Adrenal gland (tissue), 12 donors: ENCODE measurements around the gene CACTIN. TPM values are rescaled to one million over a fixed set of nuclear protein-coding genes. Genes with fewer than 3 reads are reported as not detected.
A peak's percentile ranks its signal among the peaks of the same experiment; 100 is the strongest.

Source experiments
- DNase-seq, 7 donors: peaks; one replicate each; pipeline ENCODE4 v3.0.0-alpha.2; 2019 to 2020
- H3K27ac ChIP-seq, 5 donors: fragments of 200-600 bp; sonication (generic) in 4 of 5; 1 replicate in 3 of 5; 2 replicates in 2 of 5; pipeline versions ENCODE4 v1.5.1 to v1.8.0; 2016 to 2020; ENCODE audit warnings: mild to moderate bottlenecking in 1 of 5
- H3K27me3 ChIP-seq: fragments of 200-600 bp; 2 replicates; pipeline ENCODE4 v1.8.0; 2021
- H3K36me3 ChIP-seq, 2 donors: fragments of 200-600 bp; replicated peaks in 1 of 2; 1 replicate in 1 of 2; 2 replicates in 1 of 2; pipeline versions ENCODE4 v1.5.1 to v1.8.0; 2018 to 2022
- H3K4me1 ChIP-seq, 2 donors: fragments of 200-600 bp; replicated peaks in 1 of 2; 1 replicate in 1 of 2; 2 replicates in 1 of 2; pipeline versions ENCODE4 v1.5.1 to v1.8.0; 2018 to 2021
- H3K4me3 ChIP-seq, 4 donors: fragments of 200-600 bp; sonication (generic) in 3 of 4; one replicate each; pipeline ENCODE4 v1.5.1; 2016 to 2018
- H3K9me3 ChIP-seq, 3 donors: fragments of 200-600 bp; sonication (generic) in 1 of 3; replicated peaks in 1 of 3; 1 replicate in 2 of 3; 2 replicates in 1 of 3; pipeline versions ENCODE4 v1.5.1 to v1.8.0; 2016 to 2021
- CTCF ChIP-seq, 6 experiments: fragments of 450-650 bp in 4 of 6; fragments of 200-600 bp in 2 of 6; sonication (generic) in 1 of 6; IDR thresholded peaks; 1 replicate in 5 of 6; 2 replicates in 1 of 6; pipeline versions ENCODE4 v1.5.1 to v1.8.0; 2016 to 2021; ENCODE audit warnings: antibody characterized with exemption in 6 of 6, mild to moderate bottlenecking in 2 of 6, moderate library complexity in 1 of 6
- POLR2A ChIP-seq, 2 donors: fragments of 450-650 bp; IDR thresholded peaks; one replicate each; pipeline ENCODE4 v1.6.1; 2017; ENCODE audit warnings: antibody characterized with exemption in 2 of 2, mild to moderate bottlenecking in 2 of 2, moderate library complexity in 1 of 2
- WGBS, 4 donors: extraction: QIAGEN DNeasy Blood & Tissue Kit in 2 of 4; methylation state at CpG; one replicate each; pipeline versions ENCODE4 v1.1.5 to v1.1.7; 2013 to 2017; 5-methylcytosine and 5-hydroxymethylcytosine counted together
- intact Hi-C, 2 donors: fragments of 100-400 bp; cut with DNase I; formaldehyde crosslinking; loops; one replicate each; pipeline versions ENCODE4 v1.14.1 to v1.15.0; 2022 to 2023
- polyA plus RNA-seq, 3 donors: library from polyadenylated mRNA; stranded (reverse); fragments of 200-250 nt in 2 of 3; fragments of 350-450 nt in 1 of 3; fragmentation: Illumina TruSeq in 1 of 3; extraction: RNeasy Lipid Tissue Mini Kit (QIAGEN cat#74804) in 1 of 3; gene quantifications; one replicate each; pipeline ENCODE4 v1.2.3, GENCODE V29; 2013 to 2014
- total RNA-seq, 9 donors: library from RNA; depleted of rRNA in 4 of 9; stranded (reverse); fragments of >200 nt in 4 of 9; fragments of 120-200 nt in 1 of 9; fragmentation: NEBNext Ultra II Directional in 1 of 9; extraction: Animal tissue kit (Norgen Biotek cat#: 25700) in 1 of 9; gene quantifications; one replicate each; pipeline versions ENCODE4 v1.1.0 to v1.2.4, GENCODE V29; 2013 to 2023
- donor health status: healthy with polysubstance abuse.
- donor health status: Bipolar disorder and iron deficiency.
- donor health status: DM: yes; HTN: yes; CAD: no.
- donor health status: DM: no; HTN: no; CAD: no.
- donor health status: DM: no; HTN: no; CAD: no.
- donor health status: DM: yes; HTN: yes; CAD: no.

Gene CACTIN
- total and polyA plus RNA-seq, 12 donors = 5.0 to 78.4 (median 22.3) TPM

- Histone ChIP-seq H3K4me3 (no peak overlapping the region), H3K27ac (peak overlapping the region in 1 of 5 donors; percentile 95), H3K36me3 (no peaks in the 10 kb centered on the region), H3K4me1 (peaks cover 4 to 36% of the 10 kb centered on the region in 2 donors), H3K27me3 (no peaks in the 10 kb centered on the region), H3K9me3 (no peaks in the 10 kb centered on the region)
- no peak for DNase-seq
- intact Hi-C loops = no loop called here
- WGBS, 4 donors = 95 to 98% (median 96%) methylated on average over 20 to 34 of the region's 34 CpGs
- TF ChIP-seq CTCF (IDR thresholded peaks at IDR 0.05) (no peak), POLR2A (IDR thresholded peaks at IDR 0.05) (no peak)
These were observed 47.2 kb upstream of the CACTIN start for GRCh38 chr19:3673506-3674439.

GRCh38 chr19:3672993-3673392, 46.4 kb upstream of the CACTIN start:
- H3K9me3 ChIP-seq = no peaks in the 10 kb centered on the region
- TF ChIP-seq CTCF (IDR thresholded peaks at IDR 0.05) (no peak), POLR2A (IDR thresholded peaks at IDR 0.05) (no peak)
- no peak overlapping the region for H3K4me3 ChIP-seq
- H3K4me1 ChIP-seq = peaks cover 4 to 36% of the 10 kb centered on the region in 2 donors
- peak overlapping the region in 1 of 5 donors; percentile 95 for H3K27ac ChIP-seq
- intact Hi-C loops = no loop called here
- no peaks in the 10 kb centered on the region for H3K36me3 ChIP-seq
- 90 to 94% (median 92%) methylated on average over 5 to 13 of the region's 13 CpGs for WGBS, 4 donors
- H3K27me3 ChIP-seq = no peaks in the 10 kb centered on the region
- DNase-seq = no peak

- TF ChIP-seq POLR2A (IDR thresholded peaks at IDR 0.05) (no peak), CTCF (IDR thresholded peaks at IDR 0.05) (no peak)
- 88 to 97% (median 94%) methylated on average over 5 to 8 of the region's 8 CpGs for WGBS, 4 donors
These were observed 46.0 kb upstream of the CACTIN start for GRCh38 chr19:3672575-3672948.

GRCh38 chr19:3671680-3672574, 45.3 kb upstream of the CACTIN start:
- H3K4me3 ChIP-seq = no peak overlapping the region
- no peak for TF ChIP-seq POLR2A (IDR thresholded peaks at IDR 0.05)
- TF ChIP-seq CTCF (IDR thresholded peaks at IDR 0.05) = peak in 1 of 6 experiments; percentile 13
- H3K27ac ChIP-seq = peak overlapping the region in 4 of 5 donors; percentile 49 to 95 (median 70)
- H3K36me3 ChIP-seq = no peaks in the 10 kb centered on the region
- H3K27me3 ChIP-seq = no peaks in the 10 kb centered on the region
- no peaks in the 10 kb centered on the region for H3K9me3 ChIP-seq
- DNase-seq = no peak
- WGBS, 4 donors = 53 to 66% (median 59%) methylated on average over 14 to 40 of the region's 40 CpGs
- intact Hi-C loops = no loop called here
- peaks cover 4 to 36% of the 10 kb centered on the region in 2 donors for H3K4me1 ChIP-seq

More at GRCh38 chr19:3672575-3672948, 46.0 kb upstream of the CACTIN start:
- DNase-seq = no peak
- H3K36me3 ChIP-seq = no peaks in the 10 kb centered on the region
- no peak overlapping the region for H3K4me3 ChIP-seq
- H3K4me1 ChIP-seq = peaks cover 4 to 36% of the 10 kb centered on the region in 2 donors
- no peaks in the 10 kb centered on the region for H3K27me3 ChIP-seq
- H3K9me3 ChIP-seq = no peaks in the 10 kb centered on the region
- intact Hi-C loops = no loop called here
- peak overlapping the region in 2 of 5 donors; percentile 90 to 95 for H3K27ac ChIP-seq
